Measurements from ENCODE around the gene MACROD2.
"Not testable (repeated sequence)": the region's sequence is repeated elsewhere in the genome, so short reads cannot be mapped to it uniquely, and the experiment has no call there.

Gene MACROD2

GRCh38 chr20:15154070-15154469 lies 1158.8 kb downstream of the MACROD2 start:
- no peak for DNase-seq

DNA sequence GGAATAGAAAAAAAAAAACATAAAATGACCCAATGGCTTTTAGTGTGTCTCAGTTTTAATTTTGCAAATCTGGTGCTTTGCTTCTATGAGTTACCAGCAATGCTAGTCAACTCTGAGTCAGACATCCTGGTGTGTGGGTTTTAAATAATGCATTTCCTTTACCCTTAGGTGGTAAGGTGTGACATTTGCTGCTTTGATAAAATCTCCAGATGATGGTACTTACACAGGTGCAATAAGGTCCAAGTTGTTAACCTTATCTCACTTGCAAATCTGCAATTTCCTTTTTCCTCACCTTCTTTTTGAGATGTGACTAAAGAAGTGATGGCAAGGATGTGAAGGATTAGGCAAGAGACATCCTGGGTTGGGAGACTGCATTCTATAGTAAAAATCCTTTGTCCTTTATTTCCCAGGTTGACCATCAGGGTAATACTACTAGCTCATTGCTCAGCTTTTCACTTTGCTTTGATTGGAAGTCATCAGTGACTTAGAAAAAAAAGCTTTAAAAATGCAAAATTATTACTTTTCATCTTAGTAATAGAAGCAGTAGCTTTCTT lies 1160.6 kb downstream of the MACROD2 start:
- DNase-seq, result no peak

DNA sequence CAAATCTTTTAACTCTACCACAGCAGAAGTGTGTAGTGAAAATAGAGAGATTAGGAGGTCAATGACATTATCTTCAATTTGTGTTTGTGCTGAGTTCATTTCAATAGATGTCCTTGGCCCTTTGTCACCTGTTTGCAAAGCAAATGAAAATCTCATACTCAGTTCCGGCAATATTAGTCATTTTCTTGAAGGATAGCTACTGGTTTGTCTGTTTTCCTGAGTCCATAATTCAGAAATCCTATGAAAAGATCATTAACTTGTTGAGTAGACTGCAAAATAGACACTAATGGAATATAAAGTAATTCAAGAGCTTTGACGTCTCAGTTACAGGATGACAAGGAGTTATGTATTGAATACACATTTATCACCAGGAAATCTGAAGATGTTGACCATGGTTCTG lies 1163.2 kb downstream of the MACROD2 start:
- DNase-seq, result no peak

DNA sequence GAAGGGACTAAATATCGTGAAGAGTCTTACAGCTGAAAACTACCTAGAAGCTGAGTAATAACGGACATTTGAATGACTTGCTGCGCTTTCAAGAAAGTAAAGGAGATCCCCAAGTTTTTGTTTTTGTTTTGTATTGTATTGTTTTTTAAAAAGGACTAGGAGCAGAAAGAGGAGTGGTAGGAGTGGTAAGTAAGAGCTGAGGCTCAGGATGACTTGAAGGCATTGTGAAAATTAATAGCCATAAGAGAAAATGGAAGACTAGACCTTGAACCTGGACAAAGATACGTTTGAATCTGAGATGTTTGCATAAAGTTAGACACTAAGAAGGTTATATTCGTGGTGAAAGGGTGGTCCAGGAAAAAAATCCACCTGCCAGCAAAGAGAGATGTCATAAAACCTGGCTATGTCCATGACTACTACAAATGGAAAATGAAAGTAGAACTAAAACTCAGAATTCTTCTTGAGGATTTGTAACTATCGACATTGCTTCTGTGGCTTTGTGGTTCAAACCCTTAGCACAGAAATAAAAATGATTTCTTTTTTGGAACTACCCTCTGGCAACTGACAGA lies 1166.8 kb downstream of the MACROD2 start:
- no peak for DNase-seq

- DNase-seq, result no peak
These were observed 1168.3 kb downstream of the MACROD2 start for GRCh38 chr20:15163632-15164031.

DNA sequence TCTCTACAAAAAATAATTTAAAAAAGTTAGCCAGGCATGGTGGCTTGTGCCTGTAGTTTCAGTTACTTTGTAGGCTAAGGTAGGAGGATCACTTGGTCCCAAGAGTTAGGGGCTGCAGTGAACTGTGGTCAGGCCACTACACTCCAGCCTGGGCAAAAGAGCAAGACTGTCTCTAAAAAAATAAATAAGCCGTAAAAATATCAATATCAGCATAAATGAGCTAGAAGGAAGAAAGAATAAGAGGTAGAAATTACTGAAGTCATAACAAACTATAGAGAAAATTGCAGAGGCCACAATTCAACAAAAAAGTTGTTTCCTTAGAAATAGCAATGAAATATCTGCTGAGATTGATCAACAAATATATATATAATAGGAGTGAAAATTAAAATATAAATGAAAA lies 1169.4 kb downstream of the MACROD2 start:
- no peak for DNase-seq

GRCh38 chr20:15166744-15167143 lies 1171.4 kb downstream of the MACROD2 start:
- DNase-seq, result no peak

DNA sequence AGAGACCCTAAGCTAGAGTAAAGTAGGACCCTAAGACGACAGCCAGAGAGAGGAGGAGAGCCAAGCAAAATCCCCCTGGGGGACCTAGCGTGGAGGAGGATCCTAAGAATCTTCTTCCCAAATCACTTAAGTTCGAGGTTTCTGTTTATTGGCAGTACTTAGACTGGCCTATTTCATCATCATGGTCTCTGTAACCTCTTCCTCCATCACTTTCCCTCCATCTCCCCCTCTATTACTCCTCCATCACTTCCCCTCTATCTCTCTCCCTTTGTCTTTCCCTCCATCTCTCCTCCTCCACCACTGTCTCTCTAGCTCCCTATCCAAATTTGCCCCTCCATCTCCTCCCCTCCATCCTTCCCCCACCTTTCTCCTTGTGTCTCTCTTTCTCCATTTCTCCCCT lies 1175.7 kb downstream of the MACROD2 start:
- no peak for DNase-seq

DNA sequence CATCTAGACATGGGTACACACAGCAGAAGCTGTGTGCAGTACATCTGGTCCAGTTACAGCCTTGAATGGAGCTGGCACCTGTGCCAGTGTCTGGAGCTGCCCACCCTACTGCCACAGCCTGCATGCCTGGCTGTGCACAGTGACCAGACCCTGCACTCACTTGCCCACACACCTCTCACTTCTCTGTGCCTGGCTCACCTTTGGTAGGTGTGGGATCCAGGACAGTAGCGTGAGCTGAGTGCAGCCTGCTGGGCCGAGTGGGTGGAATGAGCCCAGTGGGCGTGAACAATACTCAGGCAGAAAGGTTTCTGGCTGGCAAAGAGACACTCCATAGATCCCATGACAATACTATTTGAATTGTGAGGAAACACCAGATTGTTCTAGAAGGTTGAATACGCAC lies 1181.6 kb downstream of the MACROD2 start:
- no peak for DNase-seq

DNA sequence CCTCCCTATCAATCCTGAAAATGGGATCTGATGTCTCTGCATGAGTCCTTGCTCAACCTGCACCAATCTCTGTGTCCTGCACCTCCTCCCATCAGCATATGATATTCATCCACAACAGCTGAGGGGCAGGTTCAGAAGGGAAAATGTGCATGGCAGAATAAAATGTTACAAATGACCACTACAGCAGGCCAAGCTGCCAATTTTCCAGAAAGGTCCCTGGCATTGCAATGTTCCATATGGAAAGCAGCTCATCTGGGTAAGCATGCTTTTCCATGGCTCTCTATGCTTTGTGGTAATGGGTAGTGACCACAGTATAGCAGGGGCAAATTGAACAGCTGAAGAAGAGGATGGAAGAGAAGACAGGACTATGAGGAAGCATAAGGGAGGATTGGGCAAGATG lies 1183.3 kb downstream of the MACROD2 start:
- no peak for DNase-seq

GRCh38 chr20:15179381-15179780 lies 1184.1 kb downstream of the MACROD2 start:
- DNase-seq, result no peak

GRCh38 chr20:15179781-15180180 lies 1184.5 kb downstream of the MACROD2 start:
- no peak for DNase-seq

- no peak for DNase-seq
These were observed 1190.0 kb downstream of the MACROD2 start for GRCh38 chr20:15185322-15185721.

GRCh38 chr20:15185913-15186312 lies 1190.6 kb downstream of the MACROD2 start:
- no peak for DNase-seq

DNA sequence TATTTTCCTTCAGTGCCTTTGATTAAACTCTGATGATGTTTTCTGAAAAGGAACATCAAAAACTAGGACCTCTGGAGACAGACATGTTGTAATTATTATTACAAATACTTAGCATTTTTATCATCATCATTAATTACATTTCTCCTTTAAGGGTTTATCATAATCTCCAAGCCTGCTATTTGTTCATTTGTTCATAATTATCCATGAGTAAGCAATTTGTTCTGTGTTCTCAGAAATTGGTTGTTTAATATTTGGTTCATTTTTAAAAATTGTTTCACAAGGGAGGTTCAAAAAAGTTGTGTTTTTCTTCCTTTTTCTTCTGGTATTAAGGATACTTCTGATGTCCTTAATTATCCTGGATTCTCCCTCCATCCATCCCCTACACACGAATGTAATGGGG lies 1192.3 kb downstream of the MACROD2 start:
- no peak for DNase-seq

DNA sequence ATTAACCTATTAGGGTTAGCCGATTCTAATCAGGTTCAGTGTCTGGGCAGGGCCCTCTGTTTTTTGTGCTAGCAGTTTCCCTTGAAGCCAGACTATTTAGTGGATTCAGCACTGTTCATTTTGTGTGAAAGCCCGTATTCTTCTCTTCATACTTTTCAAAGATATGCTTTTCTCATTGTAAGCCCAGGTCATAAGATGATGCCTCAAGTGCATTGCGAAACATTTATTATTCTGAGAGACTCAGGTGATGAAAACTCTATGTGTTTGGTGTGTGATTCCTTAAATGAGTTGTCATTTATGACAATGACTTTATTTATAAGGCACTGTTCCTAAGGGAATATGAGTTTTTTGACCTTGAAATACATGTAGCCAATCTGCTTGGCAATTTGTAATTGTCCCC lies 1193.1 kb downstream of the MACROD2 start:
- no peak for DNase-seq

GRCh38 chr20:15191082-15191723 lies 1195.9 kb downstream of the MACROD2 start:
- DNase-seq, result no peak

DNA sequence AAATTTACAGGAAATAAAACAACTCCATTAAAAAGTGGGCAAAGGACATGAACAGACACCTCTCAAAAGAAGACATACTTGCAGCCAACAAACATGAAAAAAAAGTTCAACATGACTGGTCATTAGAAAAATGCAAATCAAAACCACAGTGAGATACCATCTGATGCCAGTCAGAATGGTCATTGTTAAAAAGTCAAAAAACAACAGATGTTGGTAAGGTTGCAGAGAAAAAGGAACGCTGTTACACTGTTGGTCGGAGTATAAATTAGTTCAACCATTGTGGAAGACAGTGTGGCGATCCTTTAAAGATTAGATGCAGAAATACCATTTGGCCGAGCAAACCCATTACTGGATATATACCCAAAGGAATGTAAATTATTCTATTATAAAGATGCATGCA lies 1200.1 kb downstream of the MACROD2 start:
- DNase-seq, result no peak

GRCh38 chr20:15196547-15197255 lies 1201.4 kb downstream of the MACROD2 start:
- DNase-seq, result no peak

- not testable (repeated sequence) for DNase-seq
These were observed 1202.7 kb downstream of the MACROD2 start for GRCh38 chr20:15198017-15198416.

- DNase-seq, result no peak
These were observed 1204.4 kb downstream of the MACROD2 start for GRCh38 chr20:15199698-15200097.

- DNase-seq, result no peak
These were observed 1204.8 kb downstream of the MACROD2 start for GRCh38 chr20:15200147-15200565.

- no peak for DNase-seq
These were observed 1206.3 kb downstream of the MACROD2 start for GRCh38 chr20:15201602-15202001.

DNA sequence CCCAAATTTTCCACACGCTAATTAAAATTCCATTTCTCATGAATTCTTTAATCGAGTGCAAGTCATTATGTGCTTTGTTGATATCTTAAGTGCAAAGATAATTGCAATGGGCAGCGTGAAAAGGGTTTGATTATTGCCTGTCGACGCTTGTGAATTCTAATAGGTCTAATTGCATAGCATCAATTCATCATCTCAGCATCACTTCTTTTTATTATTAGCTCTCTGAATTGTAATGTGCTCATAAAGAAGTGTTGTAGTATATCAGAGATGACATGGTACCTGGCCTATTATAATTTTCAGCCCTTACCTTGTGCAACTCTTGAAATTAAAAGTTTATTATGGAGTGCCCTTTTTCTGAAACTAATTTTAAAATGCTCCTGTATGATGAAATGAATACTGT lies 1208.9 kb downstream of the MACROD2 start:
- no peak for DNase-seq
